A549 treated with Hydrocortisone at 1 μM for 4 hours (cell line): ENCODE measurements around the gene CTIF. TPM values are rescaled to one million over a fixed set of nuclear protein-coding genes. Genes with fewer than 3 reads are reported as not detected.

ENCODE experiments used
- total RNA-seq: library from RNA; stranded (reverse); fragments of 200-300 nt; extraction: Qiagen RNA extraction; gene quantifications from 5 replicates; pipeline ENCODE4 v1.2.3, GENCODE V29; 2022

Gene CTIF
- total RNA-seq, result 10.3 to 15.3 TPM (median 13.2 TPM) in 5 replicates

DNA sequence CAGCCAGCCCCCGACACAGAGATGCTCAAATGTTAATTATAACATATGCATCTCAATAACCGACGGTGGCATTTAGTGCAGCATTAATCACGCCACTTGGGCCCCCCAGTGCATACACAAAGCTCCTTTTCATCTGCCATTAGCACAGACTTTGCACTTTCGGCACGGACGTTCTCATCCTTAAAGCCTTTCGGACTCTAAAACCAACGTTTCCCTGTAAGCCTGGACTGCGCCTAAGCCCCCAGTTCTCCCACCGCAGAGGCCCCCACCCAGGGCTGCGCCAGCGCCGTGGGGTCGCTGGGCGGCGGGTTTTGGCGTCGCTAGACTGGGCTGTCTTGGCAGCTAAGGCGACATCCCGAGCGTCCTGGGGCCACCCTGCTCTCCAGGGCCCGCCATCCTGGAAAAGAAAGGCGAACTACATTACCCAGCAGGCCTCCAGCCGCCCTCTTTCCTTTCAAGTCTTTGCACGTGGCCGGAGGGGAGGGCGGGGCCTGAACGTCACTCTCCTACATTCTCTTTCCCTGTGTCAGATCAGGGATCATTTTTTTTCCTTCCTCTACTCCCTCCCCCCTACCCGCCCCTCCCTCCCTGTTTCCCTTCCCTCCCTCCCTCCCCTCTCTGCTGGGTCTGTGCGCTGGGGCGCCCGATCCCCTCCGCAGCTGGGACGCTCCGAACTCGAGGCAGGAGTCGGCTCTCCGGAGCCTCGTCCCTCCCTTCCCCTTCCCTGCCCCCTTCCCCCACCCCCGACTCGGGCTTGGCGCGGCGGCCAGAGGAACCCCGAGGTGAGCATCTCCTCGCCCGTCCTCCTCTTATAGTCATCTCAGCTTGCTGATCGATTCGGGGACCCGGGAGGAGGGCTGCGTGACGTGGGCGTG lies at the start of gene CTIF:
CTIF (plus strand) TSS at position 501 of the 875 bp plus-strand sequence. CDS start 80,535 bp downstream, outside the sequence.

Other genes starting within 250 kb of the CTIF start
- 0.18 to 0.36 TPM (median 0.26 TPM) in 5 replicates for gene ZBTB7C, start 129.6 kb upstream of the CTIF start, total RNA-seq